BLaER1 (cell line): ENCODE results near the gene TMX1.

Experiments used
- H3K27ac ChIP-seq: shearing (Covaris generic); formaldehyde crosslinking; 2 replicates; pipeline ENCODE4 v1.8.1; 2022
- H3K27me3 ChIP-seq: shearing (Covaris generic); formaldehyde crosslinking; 2 replicates; pipeline ENCODE4 v1.8.1; 2022
- H3K36me3 ChIP-seq: shearing (Covaris generic); formaldehyde crosslinking; 2 replicates; pipeline ENCODE4 v1.8.1; 2022
- H3K4me1 ChIP-seq: shearing (Covaris generic); formaldehyde crosslinking; 2 replicates; pipeline ENCODE4 v1.8.1; 2022
- H3K4me2 ChIP-seq: shearing (Covaris generic); formaldehyde crosslinking; 2 replicates; pipeline ENCODE4 v1.8.1; 2022
- H3K4me3 ChIP-seq: shearing (Covaris generic); formaldehyde crosslinking; 2 replicates; pipeline ENCODE4 v1.8.1; 2022
- H3K9ac ChIP-seq: shearing (Covaris generic); formaldehyde crosslinking; 2 replicates; pipeline ENCODE4 v1.8.1; 2022
- H3K9me3 ChIP-seq: shearing (Covaris generic); formaldehyde crosslinking; 2 replicates; pipeline ENCODE4 v1.8.1; 2022
- H4K20me1 ChIP-seq: shearing (Covaris generic); formaldehyde crosslinking; 2 replicates; pipeline ENCODE4 v1.8.1; 2022
- Cebpa-rat ChIP-seq: shearing (Covaris generic); IDR thresholded peaks from 2 replicates; pipeline ENCODE4 v1.8.1; 2022

The TMX1 gene

GRCh38 chr14:51305751-51306150 is 65.7 kb downstream of the TMX1 start:
- Histone ChIP-seq H3K27me3 (no peaks in the 10 kb centered on the region), H3K4me1 (no peaks in the 10 kb centered on the region), H3K9ac (no peak overlapping the region), H3K9me3 (no peaks in the 10 kb centered on the region), H3K4me3 (no peak overlapping the region), H3K36me3 (no peaks in the 10 kb centered on the region), H3K27ac (no peak overlapping the region), H3K4me2 (no peak overlapping the region), H4K20me1 (no peaks in the 10 kb centered on the region)
- no peak for TF ChIP-seq Cebpa-rat
